GM10266 (cell line): Measurements from ENCODE around the gene PSMB5.
A peak's percentile ranks its signal among the peaks of the same experiment; 100 is the strongest.
"Not testable (repeated sequence)": the region's sequence is repeated elsewhere in the genome, so short reads cannot be mapped to it uniquely, and the experiment has no call there.

Experiments used
- DNase-seq: peaks from one replicate; pipeline ENCODE4 v3.0.0; 2012; ENCODE audit errors: extremely low spot score
- CTCF ChIP-seq: IDR thresholded peaks from 2 replicates; pipeline ENCODE4 v1.5.1; 2012; ENCODE audit warnings: mild to moderate bottlenecking, low read depth; ENCODE audit not compliant: control insufficient read depth, insufficient read depth; ENCODE audit errors: missing control alignments

PSMB5 gene

GRCh38 chr14:23020143-23021128 is 14.3 kb downstream of the PSMB5 start:
- DNase-seq, result no peak
- no peak for TF ChIP-seq CTCF

- DNase-seq, result no peak
- TF ChIP-seq CTCF, result no peak
Observed at GRCh38 chr14:23018107-23018506, 16.6 kb downstream of the PSMB5 start.

- DNase-seq, result no peak
- TF ChIP-seq CTCF, result no peak
Observed at GRCh38 chr14:23017091-23017490, 17.6 kb downstream of the PSMB5 start.

- TF ChIP-seq CTCF, result no peak
- no peak for DNase-seq
Observed at GRCh38 chr14:23015618-23016017, 19.1 kb downstream of the PSMB5 start.

GRCh38 chr14:23013749-23014054 is 21.0 kb downstream of the PSMB5 start:
- DNase-seq, result not testable (repeated sequence)

GRCh38 chr14:23013054-23013748 is 21.5 kb downstream of the PSMB5 start:
- DNase-seq, result no peak
- TF ChIP-seq CTCF, result no peak

GRCh38 chr14:23009939-23010726 is 24.6 kb downstream of the PSMB5 start, which contains the start of gene C14orf93:
C14orf93 (minus strand) TSS chr14:23010143; CDS start chr14:22999023, 11,120 bp downstream.
- no peak for TF ChIP-seq CTCF
- peak; percentile 92 for DNase-seq
